A673 (cell line): ENCODE results near the gene TMEM165. TPM values are rescaled to one million over a fixed set of nuclear protein-coding genes. Genes with fewer than 3 reads are reported as not detected.

Source experiments
- BruUV-seq: library from RNA; stranded (reverse); fragments of 400-500 nt; replicated peaks from 2 replicates; lab custom pipeline; 2021; lab: Mats Ljungman, UMichigan
- CTCF ChIA-PET: fragments of 300-600 bp; sonication (Branson Sonifier 250); formaldehyde crosslinking; loops from one replicate; lab custom pipeline; 2022; ENCODE audit warnings: antibody characterized with exemption; lab: Charles Lee
- POLR2A ChIA-PET: fragments of 300-600 bp; sonication (Branson Sonifier 250); formaldehyde crosslinking; loops from one replicate; lab custom pipeline; 2022; ENCODE audit warnings: antibody characterized with exemption; ENCODE audit not compliant: low non-redundant PET; lab: Charles Lee
- DNase-seq: peaks from one replicate; pipeline ENCODE4 v3.0.0-alpha.2; 2015; ENCODE audit warnings: low spot score
- H3K27ac ChIP-seq: fragments of 200-600 bp; sonication (generic); 2 replicates; pipeline ENCODE4 v1.5.1; 2016; ENCODE audit warnings: mixed run types, low read depth, mild to moderate bottlenecking, mixed read lengths, antibody characterized with exemption, low read length; ENCODE audit not compliant: poor library complexity, severe bottlenecking
- H3K27me3 ChIP-seq: fragments of 200-600 bp; sonication (generic); replicated peaks from 2 replicates; pipeline ENCODE4 v1.6.1; 2017; ENCODE audit warnings: mixed run types, low read depth, mild to moderate bottlenecking, mixed read lengths, antibody characterized with exemption, low read length; ENCODE audit not compliant: insufficient read depth, poor library complexity
- H3K36me3 ChIP-seq: fragments of 200-600 bp; sonication (generic); 2 replicates; pipeline ENCODE4 v1.6.1; 2016; ENCODE audit warnings: mixed run types, mild to moderate bottlenecking, mixed read lengths, antibody characterized with exemption, low read length; ENCODE audit not compliant: insufficient read depth, poor library complexity, severe bottlenecking
- H3K4me1 ChIP-seq: fragments of 200-600 bp; sonication (generic); 2 replicates; pipeline ENCODE4 v1.6.1; 2017; ENCODE audit warnings: mixed run types, mild to moderate bottlenecking, mixed read lengths, antibody characterized with exemption, low read length; ENCODE audit not compliant: insufficient read depth, poor library complexity, severe bottlenecking
- H3K4me3 ChIP-seq: fragments of 200-600 bp; sonication (generic); 2 replicates; pipeline ENCODE4 v1.5.1; 2016; ENCODE audit warnings: low read depth, mixed run types, mild to moderate bottlenecking, mixed read lengths, low read length; ENCODE audit not compliant: poor library complexity, severe bottlenecking
- H3K9me3 ChIP-seq: fragments of 200-600 bp; sonication (generic); 2 replicates; pipeline ENCODE4 v1.6.1; 2016; ENCODE audit warnings: mixed run types, low read depth, mild to moderate bottlenecking, mixed read lengths, antibody characterized with exemption, low read length; ENCODE audit not compliant: poor library complexity, severe bottlenecking
- EZH2 ChIP-seq: fragments of 200-600 bp; sonication (generic); IDR thresholded peaks from 2 replicates; pipeline ENCODE4 v1.6.1; 2017; ENCODE audit warnings: borderline replicate concordance, low read depth, mild to moderate bottlenecking, mixed read lengths, antibody characterized with exemption, low read length; ENCODE audit not compliant: poor library complexity, severe bottlenecking
- intact Hi-C: fragments of 100-400 bp; cut with micrococcal nuclease; formaldehyde crosslinking; loops from one replicate; pipeline ENCODE4 v1.10.0; 2022; ENCODE audit not compliant: unreplicated experiment
- total RNA-seq: library from RNA; stranded (reverse); gene quantifications from 2 replicates; pipeline ENCODE4 v1.2.3, GENCODE V29; 2021
- TF ChIP-seq, protein P1 (sequence below): fragments of 300-800, 200-600 bp; sonication (generic); conservative IDR thresholded peaks from 2 replicates; pipeline ENCODE4 v1.5.1; 2017; ENCODE audit warnings: low read depth, mild to moderate bottlenecking, antibody characterized with exemption, low read length, moderate library complexity, mixed read lengths

Gene TMEM165
- total RNA-seq, 1 experiment from 2014 or later = 34.7 TPM

DNA sequence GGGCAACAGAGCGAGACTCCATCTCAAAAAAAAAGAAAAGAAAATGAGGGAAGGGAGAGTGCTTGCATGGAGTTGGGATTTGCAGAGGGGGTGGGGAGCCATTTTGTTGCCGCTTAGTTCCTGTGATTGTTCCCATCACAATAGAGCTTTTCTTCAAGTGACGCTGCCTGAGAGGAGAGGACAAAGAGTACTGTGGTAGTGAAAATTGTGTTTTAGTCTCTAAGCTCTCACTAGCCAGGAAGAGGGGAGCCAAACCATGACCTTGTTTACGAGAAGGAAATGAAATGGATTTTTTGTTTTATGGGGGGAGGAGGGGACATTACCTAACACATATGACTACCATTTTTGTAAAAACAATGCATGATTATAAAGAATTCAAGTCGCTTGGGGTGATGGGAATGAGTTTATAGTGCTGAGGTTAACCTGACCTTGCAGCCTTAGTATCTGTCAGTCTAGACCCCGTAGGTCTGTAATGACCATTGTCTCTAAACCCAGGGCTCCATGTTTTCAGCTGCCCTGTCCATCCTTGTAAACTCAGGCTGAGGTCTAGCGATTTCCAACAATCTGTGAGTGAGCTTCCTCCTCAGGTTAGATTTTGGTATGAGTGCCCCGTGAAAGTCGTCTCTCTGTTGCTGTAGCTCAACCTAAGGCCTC lies 30.9 kb upstream of the TMEM165 start:
- CTCF ChIA-PET = no interaction called here
- Histone ChIP-seq H3K36me3 (no peaks in the 10 kb centered on the region), H3K4me3 (no peak overlapping the region), H3K27me3 (no peaks in the 10 kb centered on the region), H3K27ac (no peak overlapping the region), H3K4me1 (no peaks in the 10 kb centered on the region), H3K9me3 (no peaks in the 10 kb centered on the region)
- BruUV-seq = no TSS peak
- TF ChIP-seq, protein P1, sequence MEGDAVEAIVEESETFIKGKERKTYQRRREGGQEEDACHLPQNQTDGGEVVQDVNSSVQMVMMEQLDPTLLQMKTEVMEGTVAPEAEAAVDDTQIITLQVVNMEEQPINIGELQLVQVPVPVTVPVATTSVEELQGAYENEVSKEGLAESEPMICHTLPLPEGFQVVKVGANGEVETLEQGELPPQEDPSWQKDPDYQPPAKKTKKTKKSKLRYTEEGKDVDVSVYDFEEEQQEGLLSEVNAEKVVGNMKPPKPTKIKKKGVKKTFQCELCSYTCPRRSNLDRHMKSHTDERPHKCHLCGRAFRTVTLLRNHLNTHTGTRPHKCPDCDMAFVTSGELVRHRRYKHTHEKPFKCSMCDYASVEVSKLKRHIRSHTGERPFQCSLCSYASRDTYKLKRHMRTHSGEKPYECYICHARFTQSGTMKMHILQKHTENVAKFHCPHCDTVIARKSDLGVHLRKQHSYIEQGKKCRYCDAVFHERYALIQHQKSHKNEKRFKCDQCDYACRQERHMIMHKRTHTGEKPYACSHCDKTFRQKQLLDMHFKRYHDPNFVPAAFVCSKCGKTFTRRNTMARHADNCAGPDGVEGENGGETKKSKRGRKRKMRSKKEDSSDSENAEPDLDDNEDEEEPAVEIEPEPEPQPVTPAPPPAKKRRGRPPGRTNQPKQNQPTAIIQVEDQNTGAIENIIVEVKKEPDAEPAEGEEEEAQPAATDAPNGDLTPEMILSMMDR = no peak
- TF ChIP-seq EZH2 = no peak
- intact Hi-C loops = no loop called here
- POLR2A ChIA-PET = no interaction called here
- no peak for DNase-seq

DNA sequence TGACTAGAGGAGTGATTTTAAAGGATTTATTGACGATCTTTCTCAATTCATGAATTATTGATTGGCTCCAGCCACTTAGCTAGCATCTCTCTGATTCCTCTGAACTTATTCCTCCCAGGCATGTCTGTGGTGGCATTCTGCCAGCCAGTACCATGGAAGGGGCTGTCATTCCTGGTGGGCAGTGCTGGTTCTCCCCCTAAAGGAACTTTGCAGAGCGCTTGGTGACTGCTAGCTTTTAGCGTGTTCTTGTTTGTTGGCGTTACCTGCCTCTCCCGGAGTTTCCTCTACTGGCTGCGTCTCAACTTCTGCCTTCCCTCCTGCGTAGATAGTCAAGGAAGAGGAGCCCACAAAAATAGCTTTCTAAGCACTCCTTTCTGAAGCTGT lies 30.4 kb upstream of the TMEM165 start:
- intact Hi-C loops = no loop called here
- CTCF ChIA-PET = no interaction called here
- Histone ChIP-seq H3K27me3 (no peaks in the 10 kb centered on the region), H3K4me3 (no peak overlapping the region), H3K36me3 (no peaks in the 10 kb centered on the region), H3K4me1 (no peaks in the 10 kb centered on the region), H3K9me3 (no peaks in the 10 kb centered on the region), H3K27ac (no peak overlapping the region)
- POLR2A ChIA-PET = no interaction called here
- no peak for DNase-seq
- TF ChIP-seq EZH2 = no peak
- TF ChIP-seq, protein P1 = no peak
- BruUV-seq = no TSS peak

DNA sequence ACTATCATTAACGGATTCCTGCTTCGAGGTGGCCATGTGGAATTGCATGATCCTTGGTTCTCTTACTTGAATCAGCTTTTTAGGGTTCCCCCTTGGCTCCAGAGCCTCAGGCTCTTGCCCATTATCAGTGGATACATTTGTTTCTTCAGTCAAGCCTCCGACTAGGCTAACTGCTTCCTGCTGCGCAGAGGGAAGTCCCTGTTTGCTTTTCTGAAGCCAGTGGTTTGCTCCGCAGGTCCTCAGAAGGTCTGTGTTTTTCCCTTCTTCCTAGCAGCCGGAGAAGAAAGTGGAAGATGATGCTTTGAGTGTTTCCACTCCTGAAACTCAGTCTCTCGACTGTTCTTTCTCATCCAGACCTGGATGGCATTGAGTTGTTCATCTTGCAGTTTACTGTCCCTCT lies 29.1 kb upstream of the TMEM165 start:
- H3K4me3 ChIP-seq = no peak overlapping the region
- no peak for DNase-seq
- ChIA-PET CTCF (no interaction called here), POLR2A (no interaction called here)
- BruUV-seq = no TSS peak
- H3K9me3 ChIP-seq = no peaks in the 10 kb centered on the region
- no peaks in the 10 kb centered on the region for H3K27me3 ChIP-seq
- no peaks in the 10 kb centered on the region for H3K36me3 ChIP-seq
- intact Hi-C loops = no loop called here
- H3K27ac ChIP-seq = no peak overlapping the region
- TF ChIP-seq, protein P1 = no peak
- no peak for TF ChIP-seq EZH2
- H3K4me1 ChIP-seq = peaks cover 5% of the 10 kb centered on the region
